Kidney epithelial cell (primary cell): ENCODE data around the gene RAB11FIP4. TPM values are rescaled to one million over a fixed set of nuclear protein-coding genes. Genes with fewer than 3 reads are reported as not detected.

Experiments used
- DNase-seq: peaks from one replicate; pipeline ENCODE4 v3.0.0-alpha.2; 2010; ENCODE audit warnings: low read depth
- H3K27me3 ChIP-seq: 2 replicates; pipeline ENCODE4 v1.6.0; 2011; ENCODE audit warnings: low read length; ENCODE audit not compliant: control insufficient read depth, insufficient read depth
- H3K36me3 ChIP-seq: 2 replicates; pipeline ENCODE4 v1.5.1; 2011; ENCODE audit warnings: low read length; ENCODE audit not compliant: control insufficient read depth, insufficient read depth
- H3K4me3 ChIP-seq: 2 replicates; pipeline ENCODE4 v1.5.1; 2011; ENCODE audit warnings: low read depth, mild to moderate bottlenecking, control low read depth, low read length
- CTCF ChIP-seq: IDR thresholded peaks from 2 replicates; pipeline ENCODE4 v1.5.1; 2011; ENCODE audit warnings: mild to moderate bottlenecking, moderate library complexity, low read length, control low read depth, inconsistent platforms; ENCODE audit not compliant: insufficient read depth, poor library complexity, severe bottlenecking
- total RNA-seq: library from RNA; depleted of rRNA; stranded (reverse); fragments of >200 nt; gene quantifications from 2 replicates; pipeline ENCODE4 v1.2.3, GENCODE V29; 2015

The RAB11FIP4 gene
- total RNA-seq, 1 donor from 2014 or later, result 26.5 TPM

GRCh38 chr17:31467502-31468256 is 76.2 kb downstream of the RAB11FIP4 start:
- no peaks in the 10 kb centered on the region for H3K36me3 ChIP-seq

GRCh38 chr17:31469959-31470358 is 78.5 kb downstream of the RAB11FIP4 start:
- no peak overlapping the region for H3K4me3 ChIP-seq
- no peak for TF ChIP-seq CTCF
- DNase-seq, result no peak
- no peaks in the 10 kb centered on the region for H3K36me3 ChIP-seq
- H3K27me3 ChIP-seq, result peaks cover 5% of the 10 kb centered on the region

More at GRCh38 chr17:31467502-31468256, 76.2 kb downstream of the RAB11FIP4 start:
- no peaks in the 10 kb centered on the region for H3K27me3 ChIP-seq
- TF ChIP-seq CTCF, result no peak
- H3K4me3 ChIP-seq, result no peak overlapping the region
- DNase-seq, result no peak

GRCh38 chr17:31470592-31470991 is 79.1 kb downstream of the RAB11FIP4 start:
- peaks cover 5% of the 10 kb centered on the region for H3K27me3 ChIP-seq
- no peak for DNase-seq
- H3K36me3 ChIP-seq, result no peaks in the 10 kb centered on the region
- no peak overlapping the region for H3K4me3 ChIP-seq
- no peak for TF ChIP-seq CTCF

GRCh38 chr17:31472137-31472536 is 80.7 kb downstream of the RAB11FIP4 start:
- TF ChIP-seq CTCF, result no peak
- DNase-seq, result no peak
- H3K27me3 ChIP-seq, result peaks cover 5% of the 10 kb centered on the region

GRCh38 chr17:31475378-31476162 is 84.1 kb downstream of the RAB11FIP4 start:
- DNase-seq, result no peak
- Histone ChIP-seq H3K36me3 (no peaks in the 10 kb centered on the region), H3K27me3 (peaks cover 7% of the 10 kb centered on the region), H3K4me3 (no peak overlapping the region)
- no peak for TF ChIP-seq CTCF

More at GRCh38 chr17:31472137-31472536, 80.7 kb downstream of the RAB11FIP4 start:
- Histone ChIP-seq H3K4me3 (no peak overlapping the region), H3K36me3 (no peaks in the 10 kb centered on the region)
